Gastrocnemius medialis (tissue), 4 donors: ENCODE data around the gene F13A1. TPM values are rescaled to one million over a fixed set of nuclear protein-coding genes. Genes with fewer than 3 reads are reported as not detected.
A peak's percentile ranks its signal among the peaks of the same experiment; 100 is the strongest.

Experiments
- ATAC-seq, 2 donors: fragments of 150-250 bp; one replicate each; pipeline ENCODE4 v1.9.1; 2016
- DNase-seq, 2 donors: peaks; one replicate each; pipeline ENCODE4 v3.0.0-alpha.2; 2019
- H3K27ac ChIP-seq, 4 donors: fragments of 200-600 bp; sonication (generic); 1 replicate in 1 of 4; 2 replicates in 3 of 4; pipeline ENCODE4 v1.5.1; 2016 to 2018; ENCODE audit warnings: mild to moderate bottlenecking in 2 of 4, moderate library complexity in 1 of 4
- H3K27me3 ChIP-seq, 3 donors: fragments of 200-600 bp; sonication (generic) in 2 of 3; 1 replicate in 1 of 3; 2 replicates in 2 of 3; pipeline versions ENCODE4 v1.5.1 to v1.6.0; 2016 to 2019; ENCODE audit warnings: mild to moderate bottlenecking in 1 of 3, moderate library complexity in 1 of 3
- H3K36me3 ChIP-seq, 2 donors: fragments of 200-600 bp; sonication (generic) in 1 of 2; one replicate each; pipeline ENCODE4 v1.5.1; 2017 to 2018
- H3K4me1 ChIP-seq, 2 donors: fragments of 200-600 bp; sonication (generic) in 1 of 2; one replicate each; pipeline ENCODE4 v1.5.1; 2016 to 2017; ENCODE audit warnings: mild to moderate bottlenecking in 2 of 2
- H3K4me3 ChIP-seq, 4 donors: fragments of 200-600 bp; sonication (generic) in 3 of 4; 1 replicate in 1 of 4; 2 replicates in 3 of 4; pipeline ENCODE4 v1.5.1; 2016 to 2019; ENCODE audit warnings: mild to moderate bottlenecking in 2 of 4
- H3K9me3 ChIP-seq, 3 donors: fragments of 200-600 bp; sonication (generic) in 2 of 3; 1 replicate in 1 of 3; 2 replicates in 2 of 3; pipeline ENCODE4 v1.5.1; 2016 to 2019
- POLR2A ChIP-seq, 2 donors: fragments of 450-650 bp; IDR thresholded peaks; one replicate each; pipeline ENCODE4 v1.6.1; 2017; ENCODE audit warnings: antibody characterized with exemption in 2 of 2, mild to moderate bottlenecking in 2 of 2, moderate library complexity in 2 of 2
- in situ Hi-C, 4 donors: fragments of 200-750 bp; cut with MboI; loops; one replicate each; pipeline versions ENCODE4 v1.15.0 to v1.8.0; 2017; ENCODE audit warnings: low sequenced_read_pairs in 4 of 4
- intact Hi-C: fragments of 100-400 bp; cut with DNase I; formaldehyde crosslinking; loops from one replicate; pipeline ENCODE4 v1.15.1; 2023; ENCODE audit warnings: low total_unique reads
- total RNA-seq, 4 donors: library from RNA; depleted of rRNA; stranded (reverse); fragments of >200 nt; gene quantifications; one replicate each; pipeline versions ENCODE4 v1.1.0 to v1.2.3, GENCODE V29; 2016
- TF ChIP-seq, protein P1 (sequence below), 5 experiments: fragments of 450-650 bp in 3 of 5; fragments of 200-600 bp in 2 of 5; sonication (generic) in 2 of 5; IDR thresholded peaks in 4 of 5; conservative IDR thresholded peaks in 1 of 5; 1 replicate in 4 of 5; 2 replicates in 1 of 5; pipeline ENCODE4 v1.5.1; 2016 to 2019; ENCODE audit warnings: antibody characterized with exemption in 5 of 5, mild to moderate bottlenecking in 3 of 5, moderate library complexity in 3 of 5

F13A1 gene
- total RNA-seq, 4 donors from 2014 or later, result 19.9 to 61.1 (median 33.9) TPM

GRCh38 chr6:6224933-6225486 lies 95.5 kb downstream of the F13A1 start:
- Histone ChIP-seq H3K27me3 (no peaks in the 10 kb centered on the region), H3K4me3 (no peak overlapping the region), H3K36me3 (no peaks in the 10 kb centered on the region), H3K4me1 (no peaks in the 10 kb centered on the region), H3K27ac (no peak overlapping the region), H3K9me3 (no peaks in the 10 kb centered on the region)
- DNase-seq (no peak), ATAC-seq (no peak)
- intact Hi-C loops, result no loop called here
- in situ Hi-C loops, result no loop called here
- TF ChIP-seq, protein P1, sequence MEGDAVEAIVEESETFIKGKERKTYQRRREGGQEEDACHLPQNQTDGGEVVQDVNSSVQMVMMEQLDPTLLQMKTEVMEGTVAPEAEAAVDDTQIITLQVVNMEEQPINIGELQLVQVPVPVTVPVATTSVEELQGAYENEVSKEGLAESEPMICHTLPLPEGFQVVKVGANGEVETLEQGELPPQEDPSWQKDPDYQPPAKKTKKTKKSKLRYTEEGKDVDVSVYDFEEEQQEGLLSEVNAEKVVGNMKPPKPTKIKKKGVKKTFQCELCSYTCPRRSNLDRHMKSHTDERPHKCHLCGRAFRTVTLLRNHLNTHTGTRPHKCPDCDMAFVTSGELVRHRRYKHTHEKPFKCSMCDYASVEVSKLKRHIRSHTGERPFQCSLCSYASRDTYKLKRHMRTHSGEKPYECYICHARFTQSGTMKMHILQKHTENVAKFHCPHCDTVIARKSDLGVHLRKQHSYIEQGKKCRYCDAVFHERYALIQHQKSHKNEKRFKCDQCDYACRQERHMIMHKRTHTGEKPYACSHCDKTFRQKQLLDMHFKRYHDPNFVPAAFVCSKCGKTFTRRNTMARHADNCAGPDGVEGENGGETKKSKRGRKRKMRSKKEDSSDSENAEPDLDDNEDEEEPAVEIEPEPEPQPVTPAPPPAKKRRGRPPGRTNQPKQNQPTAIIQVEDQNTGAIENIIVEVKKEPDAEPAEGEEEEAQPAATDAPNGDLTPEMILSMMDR (IDR thresholded peaks at IDR 0.05 in 4 of 5, conservative IDR thresholded peaks at IDR 0.05 in 1 of 5), result no peak
- TF ChIP-seq POLR2A (IDR thresholded peaks at IDR 0.05), result no peak

DNA sequence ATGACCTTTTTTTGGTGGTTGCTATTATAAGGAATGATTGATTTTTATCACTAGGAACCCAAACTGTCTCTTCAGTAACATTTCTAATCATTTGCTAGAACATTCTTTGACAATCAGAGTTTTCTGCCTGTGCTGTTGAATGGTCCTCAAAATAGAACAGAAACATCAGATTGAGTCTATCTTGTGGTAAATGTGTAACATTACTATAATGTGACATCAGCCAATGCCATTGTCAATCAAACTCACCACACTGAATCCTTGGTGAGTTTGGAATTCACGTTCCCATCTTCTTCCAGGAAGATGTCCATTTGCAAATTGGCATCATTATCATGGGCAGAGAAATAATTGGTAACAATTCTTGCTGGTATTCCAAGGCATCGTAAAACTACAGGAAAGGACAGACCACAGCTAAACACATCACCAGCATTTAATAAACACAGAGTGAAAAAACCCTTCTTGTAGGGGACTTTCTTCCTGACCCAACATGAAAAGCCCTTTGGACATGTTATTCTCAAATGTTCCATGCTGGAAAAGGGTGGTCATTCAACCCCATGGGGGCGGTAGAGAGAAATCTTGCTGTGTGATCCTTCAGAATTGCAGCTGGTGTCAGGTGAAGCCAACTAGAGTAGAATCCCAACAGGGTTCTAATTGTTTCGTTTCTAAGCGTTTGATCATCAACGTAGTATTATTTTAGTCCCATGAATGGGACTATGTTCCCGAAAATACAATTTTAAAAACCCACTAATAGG lies 98.5 kb downstream of the F13A1 start:
- in situ Hi-C loops, result no loop called here

GRCh38 chr6:6220718-6221117 lies 99.7 kb downstream of the F13A1 start:
- no peaks in the 10 kb centered on the region for H3K36me3 ChIP-seq
- DNase-seq (no peak), ATAC-seq (no peak)
- intact Hi-C loops, result no loop called here
- no peaks in the 10 kb centered on the region for H3K27me3 ChIP-seq
- no peaks in the 10 kb centered on the region for H3K4me1 ChIP-seq
- TF ChIP-seq, protein P1 (IDR thresholded peaks at IDR 0.05 in 4 of 5, conservative IDR thresholded peaks at IDR 0.05 in 1 of 5), result peak in 1 of 5 experiments; percentile 16
- TF ChIP-seq POLR2A (IDR thresholded peaks at IDR 0.05), result no peak
- no peaks in the 10 kb centered on the region for H3K9me3 ChIP-seq
- no peak overlapping the region for H3K27ac ChIP-seq
- in situ Hi-C loops, result no loop called here
- no peak overlapping the region for H3K4me3 ChIP-seq

More for the DNA sequence above, 98.5 kb downstream of the F13A1 start:
- Histone ChIP-seq H3K36me3 (no peaks in the 10 kb centered on the region), H3K27ac (no peak overlapping the region), H3K4me1 (no peaks in the 10 kb centered on the region), H3K4me3 (no peak overlapping the region), H3K9me3 (no peaks in the 10 kb centered on the region), H3K27me3 (no peaks in the 10 kb centered on the region)
- intact Hi-C loops, result no loop called here
- DNase-seq (no peak), ATAC-seq (no peak)
- TF ChIP-seq, protein P1 (IDR thresholded peaks at IDR 0.05 in 4 of 5, conservative IDR thresholded peaks at IDR 0.05 in 1 of 5), result no peak
- TF ChIP-seq POLR2A (IDR thresholded peaks at IDR 0.05), result no peak

GRCh38 chr6:6219716-6220115 lies 100.7 kb downstream of the F13A1 start:
- ATAC-seq (no peak), DNase-seq (no peak)
- H3K9me3 ChIP-seq, result no peaks in the 10 kb centered on the region
- intact Hi-C loops, result no loop called here
- no peak overlapping the region for H3K4me3 ChIP-seq
- H3K27ac ChIP-seq, result no peak overlapping the region
- no peak for TF ChIP-seq POLR2A (IDR thresholded peaks at IDR 0.05)
- TF ChIP-seq, protein P1 (IDR thresholded peaks at IDR 0.05 in 4 of 5, conservative IDR thresholded peaks at IDR 0.05 in 1 of 5), result no peak
- in situ Hi-C loops, result no loop called here
- no peaks in the 10 kb centered on the region for H3K27me3 ChIP-seq
- H3K36me3 ChIP-seq, result no peaks in the 10 kb centered on the region
- no peaks in the 10 kb centered on the region for H3K4me1 ChIP-seq
